ENCODE measurements around the gene CDH20. TPM values are rescaled to one million over a fixed set of nuclear protein-coding genes. Genes with fewer than 3 reads are reported as not detected.

Gene CDH20
- total and polyA plus RNA-seq, 10 donors: 0.04 to 0.05 TPM; not detected in 8

DNA sequence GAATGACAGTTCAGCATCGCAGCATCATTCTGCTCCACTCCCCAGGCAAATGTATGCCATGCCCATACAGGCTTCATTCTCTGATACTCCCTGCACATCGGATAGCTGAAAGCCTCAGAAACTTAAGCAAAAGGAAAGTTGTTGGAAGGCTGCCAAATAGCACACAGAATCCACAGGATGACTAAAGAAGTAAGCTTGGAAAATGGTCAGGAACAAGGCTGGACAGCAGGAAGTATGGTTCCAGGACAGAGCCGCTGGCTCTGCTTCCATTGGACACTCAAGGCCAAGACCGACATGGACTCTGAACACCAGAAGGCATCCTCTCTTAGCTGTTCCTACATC lies 256.5 kb downstream of the CDH20 start:
- DNase-seq: no peak
- Histone ChIP-seq H3K9me3 (no peaks in the 10 kb centered on the region), H3K27ac (no peak overlapping the region), H3K4me1 (no peaks in the 10 kb centered on the region), H3K4me3 (no peak overlapping the region), H3K36me3 (no peaks in the 10 kb centered on the region), H3K27me3 (replicated peaks in 1 of 7) (peaks cover 0 to 6% (median 0%) of the 10 kb centered on the region in 7 donors)
- 48 to 63% (median 54%) methylated on average over 4 of the region's 4 CpGs for WGBS, 5 donors
- no peak for TF ChIP-seq POLR2AphosphoS5 (IDR thresholded peaks at IDR 0.05)
- TF ChIP-seq, protein P1, sequence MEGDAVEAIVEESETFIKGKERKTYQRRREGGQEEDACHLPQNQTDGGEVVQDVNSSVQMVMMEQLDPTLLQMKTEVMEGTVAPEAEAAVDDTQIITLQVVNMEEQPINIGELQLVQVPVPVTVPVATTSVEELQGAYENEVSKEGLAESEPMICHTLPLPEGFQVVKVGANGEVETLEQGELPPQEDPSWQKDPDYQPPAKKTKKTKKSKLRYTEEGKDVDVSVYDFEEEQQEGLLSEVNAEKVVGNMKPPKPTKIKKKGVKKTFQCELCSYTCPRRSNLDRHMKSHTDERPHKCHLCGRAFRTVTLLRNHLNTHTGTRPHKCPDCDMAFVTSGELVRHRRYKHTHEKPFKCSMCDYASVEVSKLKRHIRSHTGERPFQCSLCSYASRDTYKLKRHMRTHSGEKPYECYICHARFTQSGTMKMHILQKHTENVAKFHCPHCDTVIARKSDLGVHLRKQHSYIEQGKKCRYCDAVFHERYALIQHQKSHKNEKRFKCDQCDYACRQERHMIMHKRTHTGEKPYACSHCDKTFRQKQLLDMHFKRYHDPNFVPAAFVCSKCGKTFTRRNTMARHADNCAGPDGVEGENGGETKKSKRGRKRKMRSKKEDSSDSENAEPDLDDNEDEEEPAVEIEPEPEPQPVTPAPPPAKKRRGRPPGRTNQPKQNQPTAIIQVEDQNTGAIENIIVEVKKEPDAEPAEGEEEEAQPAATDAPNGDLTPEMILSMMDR (IDR thresholded peaks at IDR 0.05 in 8 of 11, conservative IDR thresholded peaks at IDR 0.05 in 3 of 11): no peak
- TF ChIP-seq POLR2A (IDR thresholded peaks at IDR 0.05): no peak
- intact Hi-C loops (cut with DNase I; ENCODE audit: low total_unique reads): no loop called here

DNA sequence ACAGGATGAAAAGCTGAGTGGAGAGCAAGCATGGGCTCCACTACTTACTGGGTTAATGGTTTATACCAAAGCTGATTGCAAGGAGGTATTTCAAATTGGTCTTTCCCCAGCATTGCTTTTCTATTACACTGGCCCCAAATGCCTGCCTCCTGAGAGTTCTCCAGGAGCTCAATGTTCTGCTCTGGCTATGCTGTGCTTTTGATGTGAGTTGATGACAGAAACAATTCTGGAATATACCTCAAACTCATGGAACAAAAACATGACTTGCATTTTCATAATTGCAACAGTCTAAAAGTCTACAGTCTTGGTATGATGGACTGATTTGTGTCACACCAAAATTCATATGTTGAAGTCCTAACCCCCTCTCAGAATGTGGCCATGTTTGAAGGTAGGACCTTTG lies 258.0 kb downstream of the CDH20 start:
- intact Hi-C loops (cut with DNase I; ENCODE audit: low total_unique reads): no loop called here
- no peak for TF ChIP-seq POLR2A (IDR thresholded peaks at IDR 0.05)
- TF ChIP-seq POLR2AphosphoS5 (IDR thresholded peaks at IDR 0.05): no peak
- TF ChIP-seq, protein P1 (IDR thresholded peaks at IDR 0.05 in 8 of 11, conservative IDR thresholded peaks at IDR 0.05 in 3 of 11): no peak

DNA sequence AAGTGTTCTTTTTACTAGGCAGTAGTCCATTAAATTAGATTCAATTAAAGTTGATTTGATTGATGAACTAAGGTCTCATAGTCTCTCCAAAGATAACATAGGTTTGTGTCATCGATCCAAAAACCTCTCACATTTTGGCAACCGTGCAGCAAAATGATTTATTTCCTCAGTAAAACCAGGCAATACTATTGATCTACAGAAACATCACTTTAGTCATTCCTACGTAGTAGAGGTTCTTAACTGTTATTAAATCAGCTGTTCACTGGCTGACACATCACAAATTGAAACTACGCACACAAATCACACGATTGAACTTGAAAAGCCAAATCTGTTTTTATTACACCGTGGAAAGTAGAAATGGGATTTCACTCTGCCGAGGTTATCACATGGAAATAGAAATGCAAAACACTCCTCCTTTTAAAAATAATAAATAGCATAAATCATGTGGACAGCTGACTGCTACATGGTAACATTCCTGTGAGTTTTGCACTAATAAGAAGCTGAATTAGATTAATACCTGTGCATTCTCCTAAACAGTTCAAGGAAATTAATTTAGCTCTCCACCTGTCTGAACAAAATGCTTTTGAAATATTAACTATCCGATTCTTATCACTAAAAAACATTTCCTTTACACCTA lies 262.5 kb downstream of the CDH20 start:
- no peak for DNase-seq
- Histone ChIP-seq H3K9me3 (no peaks in the 10 kb centered on the region), H3K4me3 (no peak overlapping the region), H3K27ac (no peak overlapping the region), H3K4me1 (no peaks in the 10 kb centered on the region), H3K36me3 (no peaks in the 10 kb centered on the region), H3K27me3 (replicated peaks in 1 of 7) (no peaks in the 10 kb centered on the region)
- TF ChIP-seq, protein P1 (IDR thresholded peaks at IDR 0.05 in 8 of 11, conservative IDR thresholded peaks at IDR 0.05 in 3 of 11): no peak
- TF ChIP-seq POLR2AphosphoS5 (IDR thresholded peaks at IDR 0.05) (no peak), POLR2A (IDR thresholded peaks at IDR 0.05) (no peak)
- intact Hi-C loops (cut with DNase I; ENCODE audit: low total_unique reads): no loop called here
- 50 to 71% (median 59%) methylated on average over 8 of the region's 8 CpGs for WGBS, 5 donors

More for the DNA sequence above, 258.0 kb downstream of the CDH20 start:
- Histone ChIP-seq H3K27me3 (replicated peaks in 1 of 7) (peaks cover 0 to 6% (median 0%) of the 10 kb centered on the region in 7 donors), H3K27ac (no peak overlapping the region), H3K36me3 (no peaks in the 10 kb centered on the region), H3K9me3 (no peaks in the 10 kb centered on the region), H3K4me3 (no peak overlapping the region), H3K4me1 (no peaks in the 10 kb centered on the region)
- DNase-seq: no peak

DNA sequence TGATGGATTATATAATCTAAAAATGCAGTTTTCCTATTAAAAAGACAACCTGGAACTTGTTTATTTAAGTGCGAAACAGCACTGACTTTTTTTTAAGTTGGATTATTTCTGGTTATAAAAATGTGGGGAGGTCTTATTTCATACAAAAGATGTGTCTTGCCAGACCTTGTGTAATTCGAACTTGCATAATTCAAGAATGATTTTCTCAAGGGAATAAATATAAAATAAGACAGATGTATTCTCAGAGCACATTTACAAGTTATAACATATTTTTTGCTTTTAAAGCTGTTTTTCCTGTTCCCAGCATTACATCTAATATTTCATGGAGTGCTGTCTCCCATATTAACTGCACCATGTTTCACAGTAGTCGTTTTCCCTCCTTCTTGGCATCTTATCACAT lies 263.1 kb downstream of the CDH20 start:
- intact Hi-C loops (cut with DNase I; ENCODE audit: low total_unique reads): no loop called here

More for the DNA sequence above, 263.1 kb downstream of the CDH20 start:
- TF ChIP-seq, protein P1 (IDR thresholded peaks at IDR 0.05 in 8 of 11, conservative IDR thresholded peaks at IDR 0.05 in 3 of 11): no peak
- TF ChIP-seq POLR2A (IDR thresholded peaks at IDR 0.05) (no peak), POLR2AphosphoS5 (IDR thresholded peaks at IDR 0.05) (no peak)
- no peaks in the 10 kb centered on the region for H3K27me3 ChIP-seq (replicated peaks in 1 of 7)
- H3K27ac ChIP-seq: no peak overlapping the region
- H3K4me3 ChIP-seq: no peak overlapping the region
- no peaks in the 10 kb centered on the region for H3K9me3 ChIP-seq
- H3K4me1 ChIP-seq: no peaks in the 10 kb centered on the region
- H3K36me3 ChIP-seq: no peaks in the 10 kb centered on the region
- no peak for DNase-seq
- 63 to 85% (median 70%) methylated on average over 3 of the region's 3 CpGs for WGBS, 5 donors
